GM23338 (cell line): ENCODE data around the gene TULP4. TPM values are rescaled to one million over a fixed set of nuclear protein-coding genes. Genes with fewer than 3 reads are reported as not detected.
A peak's percentile ranks its signal among the peaks of the same experiment; 100 is the strongest.

ENCODE experiments used
- ATAC-seq: fragments of 200-7000 bp; cut with Tn5 transposase; 3 replicates; pipeline ENCODE4 v1.9.1; 2020
- DNase-seq: peaks from one replicate; pipeline ENCODE4 v3.0.0-alpha.2; 2015; ENCODE audit warnings: low spot score
- H2AFZ ChIP-seq: fragments of 200-600 bp; sonication (generic); 2 replicates; pipeline ENCODE4 v1.8.0; 2016; ENCODE audit warnings: antibody characterized with exemption, mild to moderate bottlenecking, moderate library complexity
- H3F3A ChIP-seq: fragments of 200-600 bp; sonication (generic); replicated peaks from 2 replicates; pipeline ENCODE4 v1.8.0; 2017; ENCODE audit warnings: antibody characterized with exemption, mixed run types, low read depth
- H3K27ac ChIP-seq: fragments of 200-600 bp; sonication (generic); 2 replicates; pipeline ENCODE4 v1.6.1; 2016; ENCODE audit warnings: low read depth
- H3K27me3 ChIP-seq: fragments of 200-600 bp; sonication (generic); 2 replicates; pipeline ENCODE4 v1.8.0; 2016; ENCODE audit warnings: mild to moderate bottlenecking, mixed run types, moderate library complexity; ENCODE audit not compliant: insufficient read depth
- H3K36me3 ChIP-seq: fragments of 200-600 bp; sonication (generic); 2 replicates; pipeline ENCODE4 v1.8.0; 2016; ENCODE audit warnings: mild to moderate bottlenecking; ENCODE audit not compliant: insufficient read depth
- H3K4me1 ChIP-seq: fragments of 200-600 bp; sonication (generic); 2 replicates; pipeline ENCODE4 v1.8.0; 2016; ENCODE audit warnings: mild to moderate bottlenecking, moderate library complexity; ENCODE audit not compliant: insufficient read depth
- H3K4me2 ChIP-seq: fragments of 200-600 bp; sonication (generic); 2 replicates; pipeline ENCODE4 v1.7.1; 2017; ENCODE audit warnings: mixed run types
- H3K4me3 ChIP-seq: fragments of 200-600 bp; sonication (generic); 2 replicates; pipeline ENCODE4 v1.6.1; 2016; ENCODE audit warnings: mixed run types
- H3K79me2 ChIP-seq: fragments of 200-600 bp; sonication (generic); replicated peaks from 2 replicates; pipeline ENCODE4 v1.8.0; 2017; ENCODE audit warnings: mild to moderate bottlenecking; ENCODE audit not compliant: insufficient read depth
- H3K9me2 ChIP-seq: fragments of 200-600 bp; sonication (generic); 2 replicates; pipeline ENCODE4 v1.8.0; 2017; ENCODE audit not compliant: insufficient read depth
- H4K20me1 ChIP-seq: fragments of 200-600 bp; sonication (generic); replicated peaks from 2 replicates; pipeline ENCODE4 v1.8.0; 2017; ENCODE audit warnings: mild to moderate bottlenecking; ENCODE audit not compliant: insufficient read depth
- H3K27ac Mint-ChIP-seq: 2 replicates; pipeline ENCODE4 v1.8.0; 2020; ENCODE audit warnings: inconsistent platforms, mild to moderate bottlenecking, moderate library complexity, mixed read lengths
- H3K27me3 Mint-ChIP-seq: 3 replicates; pipeline ENCODE4 v1.8.0; 2022; ENCODE audit warnings: low read depth, mild to moderate bottlenecking, moderate library complexity, mixed read lengths, inconsistent platforms; ENCODE audit not compliant: insufficient read depth, poor library complexity
- H3K36me3 Mint-ChIP-seq: 3 replicates; pipeline ENCODE4 v1.8.0; 2021; ENCODE audit warnings: low read depth, mild to moderate bottlenecking, inconsistent platforms, moderate library complexity, mixed read lengths
- H3K4me1 Mint-ChIP-seq: 3 replicates; pipeline ENCODE4 v1.8.0; 2020; ENCODE audit warnings: mild to moderate bottlenecking, inconsistent platforms, mixed read lengths
- H3K4me3 Mint-ChIP-seq: 3 replicates; pipeline ENCODE4 v1.8.0; 2021; ENCODE audit warnings: moderate library complexity, mild to moderate bottlenecking, inconsistent platforms, mixed read lengths
- H3K9me3 Mint-ChIP-seq: 3 replicates; pipeline ENCODE4 v1.8.0; 2020; ENCODE audit warnings: moderate library complexity, mild to moderate bottlenecking, inconsistent platforms, mixed read lengths
- CREB1 ChIP-seq: fragments of 250-450 bp; sonication (Bioruptor Pico); IDR thresholded peaks from 2 replicates; pipeline ENCODE4 v1.5.0; 2020; ENCODE audit warnings: low read depth, mild to moderate bottlenecking, moderate library complexity
- EZH2 ChIP-seq: fragments of 200-600 bp; sonication (generic); IDR thresholded peaks from one replicate; pipeline ENCODE4 v1.8.0; 2017; ENCODE audit warnings: antibody characterized with exemption, mild to moderate bottlenecking, low read depth; ENCODE audit not compliant: unreplicated experiment
- NANOG ChIP-seq: IDR thresholded peaks from 2 replicates; pipeline ENCODE4 v1.6.1; 2016; ENCODE audit warnings: antibody characterized with exemption, borderline replicate concordance
- POLR2AphosphoS5 ChIP-seq: IDR thresholded peaks from 2 replicates; pipeline ENCODE4 v1.6.1; 2016; ENCODE audit warnings: antibody characterized with exemption, low read depth
- STAT1 ChIP-seq: IDR thresholded peaks from one replicate; pipeline ENCODE4 v1.6.1; 2016; ENCODE audit warnings: antibody characterized with exemption; ENCODE audit not compliant: unreplicated experiment
- ZNF114 ChIP-seq: fragments of 250-450 bp; sonication (Bioruptor Pico); IDR thresholded peaks from 2 replicates; pipeline ENCODE4 v1.5.0; 2020; ENCODE audit warnings: mild to moderate bottlenecking, moderate library complexity
- ZNF331 ChIP-seq: fragments of 250-450 bp; sonication (Bioruptor Pico); IDR thresholded peaks from 2 replicates; pipeline ENCODE4 v1.5.0; 2020; ENCODE audit warnings: low read depth, mild to moderate bottlenecking, moderate library complexity
- polyA plus RNA-seq: library from polyadenylated mRNA; unstranded; fragments of >200 nt; fragmentation: Nextera tagmentation; extraction: Ambion mirVana; gene quantifications from 2 replicates; pipeline ENCODE4 v1.2.1, GENCODE V29; 2016
- total RNA-seq: library from RNA; depleted of rRNA; stranded (reverse); fragments of >200 nt; shearing (Covaris generic); gene quantifications from 2 replicates; pipeline ENCODE4 v1.2.3, GENCODE V29; 2014
- TF ChIP-seq, protein P1 (sequence below), 2 experiments: fragments of 200-600 bp in 1 of 2; sonication (generic) in 1 of 2; conservative IDR thresholded peaks; 2 replicates each; pipeline versions ENCODE4 v1.5.1 to v1.6.1; 2016 to 2017; ENCODE audit warnings: antibody characterized with exemption in 2 of 2, low read depth in 2 of 2, mild to moderate bottlenecking in 2 of 2, moderate library complexity in 1 of 2
- TF ChIP-seq, protein P2 (sequence below): IDR thresholded peaks from one replicate; pipeline ENCODE4 v1.6.1; 2018; ENCODE audit warnings: antibody characterized with exemption; ENCODE audit not compliant: unreplicated experiment

The TULP4 gene
- total and polyA plus RNA-seq, 2 experiments from 2014 or later: 31.2 to 50.2 TPM

DNA sequence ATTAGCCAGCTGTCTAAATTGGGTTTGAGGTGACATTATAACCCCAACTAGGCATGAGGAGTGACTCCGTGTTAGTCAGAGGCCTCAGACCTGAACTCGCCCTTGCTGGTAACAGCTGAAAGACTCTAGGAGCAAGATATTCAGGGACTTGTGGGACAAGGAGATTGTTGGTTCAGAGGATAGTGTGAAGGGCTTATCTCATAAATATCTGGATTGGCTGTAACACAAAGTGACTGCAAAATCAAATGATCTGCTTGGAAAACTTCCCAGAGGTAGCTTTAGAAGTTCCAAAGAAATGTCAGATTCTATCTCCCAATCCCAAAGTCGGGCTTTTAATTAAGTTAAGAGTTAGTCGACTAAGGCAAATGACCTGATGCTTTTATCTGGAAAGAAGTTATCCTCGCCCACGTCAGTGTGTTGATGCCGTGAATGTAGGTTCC is 72.4 kb downstream of the TULP4 start:
- peaks cover 8% of the 10 kb centered on the region; the same call in 1 of the 2 replicates for H3K79me2 ChIP-seq
- Mint-ChIP-seq H3K27me3 (peaks cover 4% of the 10 kb centered on the region), H3K9me3 (peaks cover 5% of the 10 kb centered on the region; the same call in 2 of the 3 replicates), H3K4me1 (peaks cover 5% of the 10 kb centered on the region; the same call in 2 of the 3 replicates), H3K27ac (no peak overlapping the region), H3K4me3 (no peak overlapping the region), H3K36me3 (peaks cover 4% of the 10 kb centered on the region; the same call in 1 of the 3 replicates)
- no peaks in the 10 kb centered on the region for H3F3A ChIP-seq
- no peak overlapping the region for H3K27ac ChIP-seq
- H3K27me3 ChIP-seq: no peaks in the 10 kb centered on the region
- DNase-seq: no peak
- no peaks in the 10 kb centered on the region; the same call in 1 of the 2 replicates for H4K20me1 ChIP-seq
- no peak overlapping the region for H2AFZ ChIP-seq
- ATAC-seq: no peak
- no peaks in the 10 kb centered on the region for H3K9me2 ChIP-seq
- no peak overlapping the region for H3K4me2 ChIP-seq
- no peaks in the 10 kb centered on the region for H3K4me1 ChIP-seq
- H3K36me3 ChIP-seq: 0 out of 2 replicates have a peak, but pooled peaks cover 4% of the 10 kb centered on the region
- H3K4me3 ChIP-seq: no peak overlapping the region
- TF ChIP-seq, protein P1, sequence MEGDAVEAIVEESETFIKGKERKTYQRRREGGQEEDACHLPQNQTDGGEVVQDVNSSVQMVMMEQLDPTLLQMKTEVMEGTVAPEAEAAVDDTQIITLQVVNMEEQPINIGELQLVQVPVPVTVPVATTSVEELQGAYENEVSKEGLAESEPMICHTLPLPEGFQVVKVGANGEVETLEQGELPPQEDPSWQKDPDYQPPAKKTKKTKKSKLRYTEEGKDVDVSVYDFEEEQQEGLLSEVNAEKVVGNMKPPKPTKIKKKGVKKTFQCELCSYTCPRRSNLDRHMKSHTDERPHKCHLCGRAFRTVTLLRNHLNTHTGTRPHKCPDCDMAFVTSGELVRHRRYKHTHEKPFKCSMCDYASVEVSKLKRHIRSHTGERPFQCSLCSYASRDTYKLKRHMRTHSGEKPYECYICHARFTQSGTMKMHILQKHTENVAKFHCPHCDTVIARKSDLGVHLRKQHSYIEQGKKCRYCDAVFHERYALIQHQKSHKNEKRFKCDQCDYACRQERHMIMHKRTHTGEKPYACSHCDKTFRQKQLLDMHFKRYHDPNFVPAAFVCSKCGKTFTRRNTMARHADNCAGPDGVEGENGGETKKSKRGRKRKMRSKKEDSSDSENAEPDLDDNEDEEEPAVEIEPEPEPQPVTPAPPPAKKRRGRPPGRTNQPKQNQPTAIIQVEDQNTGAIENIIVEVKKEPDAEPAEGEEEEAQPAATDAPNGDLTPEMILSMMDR (conservative IDR thresholded peaks at IDR 0.05; ENCODE audit: low read depth in 2 of 2): no peak
- TF ChIP-seq EZH2: no peak
- TF ChIP-seq POLR2AphosphoS5: no peak
- TF ChIP-seq ZNF114 (CRISPR knock-in tag): no peak
- TF ChIP-seq CREB1 (CRISPR knock-in tag): no peak
- TF ChIP-seq STAT1: no peak
- no peak for TF ChIP-seq NANOG
- no peak for TF ChIP-seq ZNF331 (CRISPR knock-in tag)

DNA sequence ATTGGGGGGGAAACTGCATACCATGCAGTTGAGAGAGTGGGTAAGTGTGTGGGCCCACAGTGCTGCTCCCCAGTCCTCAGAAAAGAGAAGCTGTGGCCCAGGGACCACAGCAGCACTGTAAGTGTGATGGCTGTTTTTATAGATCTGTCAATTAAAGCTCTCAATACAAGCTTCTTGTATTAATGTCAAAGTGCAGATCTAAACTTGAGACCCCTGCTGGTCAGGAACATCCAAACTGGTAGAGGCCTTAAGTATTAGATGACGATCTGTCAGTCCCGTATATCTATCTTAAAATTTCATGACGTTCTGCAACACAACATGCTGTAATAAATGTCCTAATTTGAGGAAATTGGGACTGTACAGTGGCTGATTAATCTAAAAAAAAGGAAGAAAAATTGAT is 74.8 kb downstream of the TULP4 start:
- no peaks in the 10 kb centered on the region for H3K4me1 Mint-ChIP-seq

More for the DNA sequence above, 74.8 kb downstream of the TULP4 start:
- no peak overlapping the region for H3K4me3 ChIP-seq
- TF ChIP-seq, protein P1 (conservative IDR thresholded peaks at IDR 0.05; ENCODE audit: low read depth in 2 of 2): peak; percentile 31 to 40; a peak in 3 of 4 replicates
- TF ChIP-seq CREB1 (CRISPR knock-in tag) (no peak), EZH2 (no peak)
- TF ChIP-seq, protein P2, sequence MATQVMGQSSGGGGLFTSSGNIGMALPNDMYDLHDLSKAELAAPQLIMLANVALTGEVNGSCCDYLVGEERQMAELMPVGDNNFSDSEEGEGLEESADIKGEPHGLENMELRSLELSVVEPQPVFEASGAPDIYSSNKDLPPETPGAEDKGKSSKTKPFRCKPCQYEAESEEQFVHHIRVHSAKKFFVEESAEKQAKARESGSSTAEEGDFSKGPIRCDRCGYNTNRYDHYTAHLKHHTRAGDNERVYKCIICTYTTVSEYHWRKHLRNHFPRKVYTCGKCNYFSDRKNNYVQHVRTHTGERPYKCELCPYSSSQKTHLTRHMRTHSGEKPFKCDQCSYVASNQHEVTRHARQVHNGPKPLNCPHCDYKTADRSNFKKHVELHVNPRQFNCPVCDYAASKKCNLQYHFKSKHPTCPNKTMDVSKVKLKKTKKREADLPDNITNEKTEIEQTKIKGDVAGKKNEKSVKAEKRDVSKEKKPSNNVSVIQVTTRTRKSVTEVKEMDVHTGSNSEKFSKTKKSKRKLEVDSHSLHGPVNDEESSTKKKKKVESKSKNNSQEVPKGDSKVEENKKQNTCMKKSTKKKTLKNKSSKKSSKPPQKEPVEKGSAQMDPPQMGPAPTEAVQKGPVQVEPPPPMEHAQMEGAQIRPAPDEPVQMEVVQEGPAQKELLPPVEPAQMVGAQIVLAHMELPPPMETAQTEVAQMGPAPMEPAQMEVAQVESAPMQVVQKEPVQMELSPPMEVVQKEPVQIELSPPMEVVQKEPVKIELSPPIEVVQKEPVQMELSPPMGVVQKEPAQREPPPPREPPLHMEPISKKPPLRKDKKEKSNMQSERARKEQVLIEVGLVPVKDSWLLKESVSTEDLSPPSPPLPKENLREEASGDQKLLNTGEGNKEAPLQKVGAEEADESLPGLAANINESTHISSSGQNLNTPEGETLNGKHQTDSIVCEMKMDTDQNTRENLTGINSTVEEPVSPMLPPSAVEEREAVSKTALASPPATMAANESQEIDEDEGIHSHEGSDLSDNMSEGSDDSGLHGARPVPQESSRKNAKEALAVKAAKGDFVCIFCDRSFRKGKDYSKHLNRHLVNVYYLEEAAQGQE: no peak
- H3K79me2 ChIP-seq: peaks cover 5% of the 10 kb centered on the region; the same call in 1 of the 2 replicates
- Mint-ChIP-seq H3K9me3 (peaks cover 15% of the 10 kb centered on the region), H3K27me3 (peaks cover 5% of the 10 kb centered on the region), H3K36me3 (peaks cover 16% of the 10 kb centered on the region), H3K4me3 (no peak overlapping the region), H3K27ac (no peak overlapping the region)
- H3K9me2 ChIP-seq: no peaks in the 10 kb centered on the region
- H3K27ac ChIP-seq: no peak overlapping the region
- H3K27me3 ChIP-seq: no peaks in the 10 kb centered on the region
- H3F3A ChIP-seq: no peaks in the 10 kb centered on the region
- H3K36me3 ChIP-seq: 0 out of 2 replicates have a peak, but pooled peaks cover 4% of the 10 kb centered on the region
- H3K4me1 ChIP-seq: no peaks in the 10 kb centered on the region
- H2AFZ ChIP-seq: no peak overlapping the region
- ATAC-seq: no peak
- DNase-seq: no peak
- no peaks in the 10 kb centered on the region; the same call in 1 of the 2 replicates for H4K20me1 ChIP-seq
- no peak overlapping the region for H3K4me2 ChIP-seq
